Measurements from ENCODE around the gene RRP9.

RRP9 gene

GRCh38 chr3:51963951-51964451 is 22.3 kb upstream of the RRP9 start:
- Histone ChIP-seq H3K9ac (ENCODE audit: low read depth in 1 of 2, low read length in 2 of 2) (no peak overlapping the region), H3K27ac (ENCODE audit: low read depth, low read length) (no peak overlapping the region), H3K4me1 (ENCODE audit: control insufficient read depth in 1 of 2, insufficient read depth in 2 of 2, low read length in 2 of 2) (peaks cover 7 to 14% of the 10 kb centered on the region in 2 donors), H3K36me3 (ENCODE audit: control insufficient read depth in 1 of 2, insufficient read depth in 2 of 2, low read length in 2 of 2) (peaks cover 3 to 5% of the 10 kb centered on the region in 2 donors), H3K9me3 (ENCODE audit: control insufficient read depth in 1 of 2, low read length in 2 of 2) (no peaks in the 10 kb centered on the region), H3K27me3 (ENCODE audit: control insufficient read depth in 1 of 2, insufficient read depth in 2 of 2, low read length in 2 of 2) (no peaks in the 10 kb centered on the region), H3K4me3 (ENCODE audit: low read depth in 1 of 2, low read length in 2 of 2) (no peak overlapping the region)

DNA sequence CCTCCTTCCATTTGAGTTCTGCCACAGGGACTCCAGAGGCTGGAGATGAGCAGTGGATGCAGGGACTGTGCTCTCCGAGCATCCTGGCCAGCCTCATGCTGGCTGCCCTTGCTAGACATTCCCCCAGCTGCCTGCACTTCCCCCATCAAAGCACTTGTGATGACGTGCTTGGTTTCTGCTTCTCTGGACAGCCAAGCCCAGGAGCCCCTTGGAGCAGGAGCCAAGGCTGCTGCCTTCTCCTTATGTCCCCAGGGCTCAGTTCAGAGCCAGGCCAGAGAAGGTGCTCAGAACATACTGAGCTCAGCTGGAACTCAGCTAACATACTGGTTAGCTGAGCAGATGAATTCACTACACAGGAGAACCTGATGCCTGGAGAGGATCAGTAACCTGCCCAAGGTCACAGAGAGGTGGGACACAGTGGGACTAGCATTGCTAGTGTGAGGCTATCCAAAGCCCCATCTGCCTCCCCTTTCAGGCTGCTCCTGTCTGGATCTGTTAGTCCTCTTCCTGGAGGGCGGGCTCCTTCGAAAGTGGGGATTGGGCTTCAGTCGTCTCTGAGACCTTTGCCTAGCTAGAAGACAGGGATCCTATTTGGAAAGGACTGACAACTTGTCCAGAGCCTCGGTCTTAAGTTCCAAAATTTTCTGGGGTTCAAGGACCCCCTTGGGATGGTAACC is 21.3 kb upstream of the RRP9 start:
- Histone ChIP-seq H3K4me1 (ENCODE audit: control insufficient read depth in 1 of 2, insufficient read depth in 2 of 2, low read length in 2 of 2) (peaks cover 5 to 9% of the 10 kb centered on the region in 2 donors), H3K27ac (ENCODE audit: low read depth, low read length) (no peak overlapping the region), H3K36me3 (ENCODE audit: control insufficient read depth in 1 of 2, insufficient read depth in 2 of 2, low read length in 2 of 2) (peaks cover 3 to 8% of the 10 kb centered on the region in 2 donors), H3K27me3 (ENCODE audit: control insufficient read depth in 1 of 2, insufficient read depth in 2 of 2, low read length in 2 of 2) (no peaks in the 10 kb centered on the region), H3K4me3 (ENCODE audit: low read depth in 1 of 2, low read length in 2 of 2) (no peak overlapping the region), H3K9me3 (ENCODE audit: control insufficient read depth in 1 of 2, low read length in 2 of 2) (no peaks in the 10 kb centered on the region), H3K9ac (ENCODE audit: low read depth in 1 of 2, low read length in 2 of 2) (no peak overlapping the region)

GRCh38 chr3:51961602-51962569 is 20.2 kb upstream of the RRP9 start:
- no peak overlapping the region for H3K9ac ChIP-seq (ENCODE audit: low read depth in 1 of 2, low read length in 2 of 2)
- peaks cover 3 to 6% of the 10 kb centered on the region in 2 donors for H3K4me1 ChIP-seq (ENCODE audit: control insufficient read depth in 1 of 2, insufficient read depth in 2 of 2, low read length in 2 of 2)
- no peak overlapping the region for H3K4me3 ChIP-seq (ENCODE audit: low read depth in 1 of 2, low read length in 2 of 2)
- no peaks in the 10 kb centered on the region for H3K9me3 ChIP-seq (ENCODE audit: control insufficient read depth in 1 of 2, low read length in 2 of 2)
- H3K36me3 ChIP-seq (ENCODE audit: control insufficient read depth in 1 of 2, insufficient read depth in 2 of 2, low read length in 2 of 2), result peaks cover 3 to 11% of the 10 kb centered on the region in 2 donors
- no peaks in the 10 kb centered on the region for H3K27me3 ChIP-seq (ENCODE audit: control insufficient read depth in 1 of 2, insufficient read depth in 2 of 2, low read length in 2 of 2)
- H3K27ac ChIP-seq (ENCODE audit: low read depth, low read length), result no peak overlapping the region

DNA sequence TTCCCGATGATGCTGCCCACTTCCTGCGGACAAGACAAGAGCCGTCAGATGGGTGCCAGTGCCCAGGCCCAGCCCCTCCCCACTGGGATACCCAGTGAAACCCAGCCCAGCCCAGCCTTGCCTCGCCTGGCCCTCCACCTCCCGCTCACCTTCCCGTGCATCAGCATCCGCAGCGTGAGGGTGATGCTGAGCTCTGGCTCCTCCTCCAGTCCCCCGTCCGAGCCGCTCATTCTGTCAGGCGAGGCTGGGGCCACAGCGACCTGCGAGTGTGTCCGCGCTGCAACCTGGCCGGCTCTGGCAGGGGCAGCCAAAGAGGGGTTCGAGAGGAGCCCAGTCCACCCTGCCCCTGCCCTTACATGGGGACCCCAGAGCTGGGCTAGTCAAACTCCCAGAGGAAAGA is 19.3 kb upstream of the RRP9 start:
- Histone ChIP-seq H3K36me3 (ENCODE audit: control insufficient read depth in 1 of 2, insufficient read depth in 2 of 2, low read length in 2 of 2) (peaks cover 3 to 11% of the 10 kb centered on the region in 2 donors), H3K9me3 (ENCODE audit: control insufficient read depth in 1 of 2, low read length in 2 of 2) (no peaks in the 10 kb centered on the region), H3K4me1 (ENCODE audit: control insufficient read depth in 1 of 2, insufficient read depth in 2 of 2, low read length in 2 of 2) (peaks cover 5 to 7% of the 10 kb centered on the region in 2 donors), H3K4me3 (ENCODE audit: low read depth in 1 of 2, low read length in 2 of 2) (no peak overlapping the region), H3K9ac (ENCODE audit: low read depth in 1 of 2, low read length in 2 of 2) (no peak overlapping the region), H3K27ac (ENCODE audit: low read depth, low read length) (no peak overlapping the region), H3K27me3 (ENCODE audit: control insufficient read depth in 1 of 2, insufficient read depth in 2 of 2, low read length in 2 of 2) (no peaks in the 10 kb centered on the region)

DNA sequence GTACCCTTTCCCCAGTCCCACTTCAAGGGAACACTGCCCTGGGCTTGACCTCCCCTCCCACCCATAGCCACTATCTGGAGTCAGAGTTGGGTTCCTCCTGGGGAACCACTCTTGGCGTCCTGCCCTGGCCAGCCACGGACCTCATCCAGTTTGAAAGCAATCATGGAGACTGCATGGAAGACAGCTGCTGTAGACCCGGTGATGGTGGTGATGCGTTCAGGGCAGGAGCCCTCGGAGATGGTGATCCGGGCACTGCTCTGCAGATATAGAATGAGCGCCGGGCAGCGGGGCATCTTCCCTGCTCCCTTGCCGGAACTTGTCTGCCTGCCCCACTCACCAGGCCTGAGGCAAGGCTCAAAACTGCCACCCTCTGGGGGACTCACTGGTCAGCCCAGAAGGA is 18.7 kb upstream of the RRP9 start:
- Histone ChIP-seq H3K9ac (ENCODE audit: low read depth in 1 of 2, low read length in 2 of 2) (no peak overlapping the region), H3K9me3 (ENCODE audit: control insufficient read depth in 1 of 2, low read length in 2 of 2) (no peaks in the 10 kb centered on the region), H3K27ac (ENCODE audit: low read depth, low read length) (no peak overlapping the region), H3K4me1 (ENCODE audit: control insufficient read depth in 1 of 2, insufficient read depth in 2 of 2, low read length in 2 of 2) (peaks cover 5 to 7% of the 10 kb centered on the region in 2 donors), H3K27me3 (ENCODE audit: control insufficient read depth in 1 of 2, insufficient read depth in 2 of 2, low read length in 2 of 2) (peaks cover 0 to 3% of the 10 kb centered on the region in 2 donors), H3K4me3 (ENCODE audit: low read depth in 1 of 2, low read length in 2 of 2) (no peak overlapping the region), H3K36me3 (ENCODE audit: control insufficient read depth in 1 of 2, insufficient read depth in 2 of 2, low read length in 2 of 2) (peaks cover 3 to 11% of the 10 kb centered on the region in 2 donors)

GRCh38 chr3:51959651-51960050 is 17.9 kb upstream of the RRP9 start:
- Histone ChIP-seq H3K4me3 (ENCODE audit: low read depth in 1 of 2, low read length in 2 of 2) (no peak overlapping the region), H3K9me3 (ENCODE audit: control insufficient read depth in 1 of 2, low read length in 2 of 2) (no peaks in the 10 kb centered on the region), H3K4me1 (ENCODE audit: control insufficient read depth in 1 of 2, insufficient read depth in 2 of 2, low read length in 2 of 2) (peaks cover 5 to 7% of the 10 kb centered on the region in 2 donors), H3K27ac (ENCODE audit: low read depth, low read length) (no peak overlapping the region), H3K27me3 (ENCODE audit: control insufficient read depth in 1 of 2, insufficient read depth in 2 of 2, low read length in 2 of 2) (peaks cover 0 to 10% of the 10 kb centered on the region in 2 donors), H3K36me3 (ENCODE audit: control insufficient read depth in 1 of 2, insufficient read depth in 2 of 2, low read length in 2 of 2) (peaks cover 3 to 11% of the 10 kb centered on the region in 2 donors), H3K9ac (ENCODE audit: low read depth in 1 of 2, low read length in 2 of 2) (no peak overlapping the region)

DNA sequence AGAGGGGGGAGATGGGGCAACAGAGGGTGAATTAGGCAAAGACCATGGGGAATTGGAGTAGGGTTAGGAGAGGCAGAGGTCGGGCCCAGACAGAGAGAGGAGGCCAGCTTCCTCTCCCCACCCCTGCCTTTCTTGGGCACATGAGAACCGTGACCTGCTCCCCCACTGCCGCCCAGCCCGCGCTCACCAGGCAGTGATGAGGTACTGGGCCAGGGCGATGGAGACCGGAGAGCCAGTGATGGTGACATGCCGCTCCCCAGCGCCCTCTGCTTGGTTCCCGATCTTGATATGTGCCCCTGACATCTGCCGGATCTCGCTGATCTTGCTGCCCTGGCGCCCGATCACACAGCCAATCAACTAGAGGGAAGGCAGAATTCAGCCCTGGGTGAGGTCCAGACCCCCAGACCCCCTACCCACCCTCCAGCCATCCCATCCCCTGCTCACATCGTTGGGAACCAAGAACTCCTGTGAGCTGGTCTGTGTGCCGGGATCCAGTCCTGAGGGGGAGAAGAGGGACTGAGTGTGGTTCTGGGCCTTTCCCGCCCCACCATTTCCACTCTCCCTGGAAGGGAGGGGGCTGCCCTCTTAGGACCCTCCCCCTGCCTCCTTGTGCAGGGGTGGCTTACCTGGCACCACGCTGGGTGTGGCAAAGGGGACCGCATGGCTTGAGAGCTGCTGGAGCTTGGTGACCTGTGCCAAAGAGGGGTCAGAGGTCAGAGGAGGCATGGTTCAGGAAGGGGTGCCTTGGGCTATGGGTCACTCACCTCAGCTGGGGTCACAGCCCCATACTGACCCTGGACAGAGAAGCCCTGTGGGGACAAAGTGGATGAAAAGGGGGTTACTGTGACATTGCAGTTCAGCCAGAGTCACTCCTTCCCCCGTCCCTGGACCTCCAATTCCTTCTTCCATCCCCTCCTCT is 17.2 kb upstream of the RRP9 start:
- no peaks in the 10 kb centered on the region for H3K9me3 ChIP-seq (ENCODE audit: control insufficient read depth in 1 of 2, low read length in 2 of 2)
- H3K9ac ChIP-seq (ENCODE audit: low read depth in 1 of 2, low read length in 2 of 2), result no peak overlapping the region
- H3K4me3 ChIP-seq (ENCODE audit: low read depth in 1 of 2, low read length in 2 of 2), result no peak overlapping the region
- H3K4me1 ChIP-seq (ENCODE audit: control insufficient read depth in 1 of 2, insufficient read depth in 2 of 2, low read length in 2 of 2), result peaks cover 5 to 7% of the 10 kb centered on the region in 2 donors
- peaks cover 4 to 12% of the 10 kb centered on the region in 2 donors for H3K27me3 ChIP-seq (ENCODE audit: control insufficient read depth in 1 of 2, insufficient read depth in 2 of 2, low read length in 2 of 2)
- H3K27ac ChIP-seq (ENCODE audit: low read depth, low read length), result no peak overlapping the region
- peaks cover 3 to 11% of the 10 kb centered on the region in 2 donors for H3K36me3 ChIP-seq (ENCODE audit: control insufficient read depth in 1 of 2, insufficient read depth in 2 of 2, low read length in 2 of 2)

- Histone ChIP-seq H3K9me3 (ENCODE audit: control insufficient read depth in 1 of 2, low read length in 2 of 2) (no peaks in the 10 kb centered on the region), H3K27ac (ENCODE audit: low read depth, low read length) (no peak overlapping the region), H3K36me3 (ENCODE audit: control insufficient read depth in 1 of 2, insufficient read depth in 2 of 2, low read length in 2 of 2) (peaks cover 3 to 11% of the 10 kb centered on the region in 2 donors), H3K4me3 (ENCODE audit: low read depth in 1 of 2, low read length in 2 of 2) (no peak overlapping the region), H3K4me1 (ENCODE audit: control insufficient read depth in 1 of 2, insufficient read depth in 2 of 2, low read length in 2 of 2) (peaks cover 5 to 7% of the 10 kb centered on the region in 2 donors), H3K9ac (ENCODE audit: low read depth in 1 of 2, low read length in 2 of 2) (no peak overlapping the region), H3K27me3 (ENCODE audit: control insufficient read depth in 1 of 2, insufficient read depth in 2 of 2, low read length in 2 of 2) (peaks cover 5 to 12% of the 10 kb centered on the region in 2 donors)
These were observed 16.0 kb upstream of the RRP9 start for GRCh38 chr3:51957520-51958205.

Data from duodenal mucosa (tissue), 2 donors.